Right lobe of liver (tissue), 6 donors: ENCODE data around the gene EOMES. TPM values are rescaled to one million over a fixed set of nuclear protein-coding genes. Genes with fewer than 3 reads are reported as not detected.

Source experiments
- ATAC-seq, 4 donors: fragments of 200-7000 bp; cut with Tn5 transposase; one replicate each; pipeline ENCODE4 v1.9.1; 2020; ENCODE audit warnings: mild to moderate bottlenecking in 4 of 4, moderate library complexity in 4 of 4
- DNase-seq, 3 donors: peaks; one replicate each; pipeline ENCODE4 v3.0.0-alpha.2; 2020
- H3K27ac ChIP-seq, 3 donors: fragments of 200-600 bp; one replicate each; pipeline ENCODE4 v1.8.0; 2022
- H3K27me3 ChIP-seq, 2 donors: fragments of 200-600 bp; one replicate each; pipeline ENCODE4 v1.8.0; 2022
- H3K36me3 ChIP-seq, 4 donors: fragments of 200-600 bp; sonication (generic) in 1 of 4; one replicate each; pipeline versions ENCODE4 v1.5.1 to v1.8.0; 2017 to 2022; ENCODE audit warnings: control low read depth in 1 of 4
- H3K4me1 ChIP-seq, 4 donors: fragments of 200-600 bp; sonication (generic) in 1 of 4; one replicate each; pipeline versions ENCODE4 v1.5.1 to v1.8.0; 2017 to 2022; ENCODE audit warnings: control low read depth in 1 of 4
- H3K4me3 ChIP-seq, 3 donors: fragments of 200-600 bp; one replicate each; pipeline ENCODE4 v1.8.0; 2022
- H3K9me3 ChIP-seq, 4 donors: fragments of 200-600 bp; sonication (generic) in 1 of 4; one replicate each; pipeline versions ENCODE4 v1.5.1 to v1.8.0; 2017 to 2022; ENCODE audit warnings: control low read depth in 1 of 4
- POLR2A ChIP-seq: fragments of 450-650 bp; IDR thresholded peaks from one replicate; pipeline ENCODE4 v1.6.1; 2017; ENCODE audit warnings: antibody characterized with exemption, mild to moderate bottlenecking
- WGBS: methylation state at CpG from one replicate; pipeline ENCODE4 v1.1.6; 2018; ENCODE audit warnings: low coverage, low lambda C conversion rate; ENCODE audit not compliant: insufficient coverage; ENCODE audit errors: missing lambda C conversion rate; 5-methylcytosine and 5-hydroxymethylcytosine counted together
- intact Hi-C, 2 donors: fragments of 100-400 bp; cut with DNase I; formaldehyde crosslinking; loops; one replicate each; pipeline versions ENCODE4 v1.11.2 to v1.14.1; 2022
- total RNA-seq, 6 experiments: library from RNA; depleted of rRNA in 2 of 6; stranded (reverse); fragments of >200 nt in 2 of 6; fragmentation: NEBNext Ultra II Directional in 3 of 6; extraction: Animal tissue kit (Norgen Biotek cat#: 25700) in 3 of 6; gene quantifications; one replicate each; pipeline versions ENCODE4 v1.1.0 to v1.2.4, GENCODE V29; 2016 to 2023
- TF ChIP-seq, protein P1 (sequence below), 4 donors: fragments of 200-600 bp in 3 of 4; fragments of 450-650 bp in 1 of 4; IDR thresholded peaks; one replicate each; pipeline versions ENCODE4 v1.5.1 to v1.8.0; 2016 to 2022; ENCODE audit warnings: antibody characterized with exemption in 4 of 4, mild to moderate bottlenecking in 2 of 4
- donor health status: DM: no; HTN: yes; CAD: no.
- donor health status: DM: no; HTN: no; CAD: no.
- donor health status: DM: no; HTN: no; CAD: no.
- donor health status: DM: no; HTN: yes; CAD: no.
- donor health status: DM: no; HTN: yes; CAD: no.

EOMES gene
- total RNA-seq, 6 experiments from 2014 or later: 0.11 to 1.0 (median 0.33) TPM

DNA sequence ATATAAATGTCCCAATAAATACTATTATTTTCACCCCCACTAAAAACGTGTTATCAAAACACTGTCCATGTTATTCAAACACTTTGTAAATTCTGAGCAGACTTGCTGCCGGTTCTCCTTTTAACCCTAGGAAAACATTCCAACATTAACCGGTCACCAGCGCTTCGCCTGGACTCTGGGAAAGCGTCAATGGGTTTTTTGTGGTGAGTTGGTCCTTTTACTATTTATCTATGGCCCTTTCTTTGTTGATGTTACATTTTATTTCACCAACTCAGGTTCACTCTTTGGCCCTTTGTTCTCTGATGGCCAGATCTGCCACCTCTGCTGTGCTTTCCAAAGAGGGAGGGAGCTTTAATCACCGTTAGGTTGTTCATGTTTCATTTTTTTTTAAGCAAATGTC lies 4.1 kb upstream of the EOMES start:
- Histone ChIP-seq H3K9me3 (no peaks in the 10 kb centered on the region), H3K4me1 (peaks cover 0 to 19% (median 2%) of the 10 kb centered on the region in 4 donors), H3K4me3 (no peak overlapping the region), H3K27ac (no peak overlapping the region), H3K36me3 (no peaks in the 10 kb centered on the region), H3K27me3 (peaks cover 11 to 55% of the 10 kb centered on the region in 2 donors)
- DNase-seq (no peak), ATAC-seq (no peak)
- TF ChIP-seq, protein P1, sequence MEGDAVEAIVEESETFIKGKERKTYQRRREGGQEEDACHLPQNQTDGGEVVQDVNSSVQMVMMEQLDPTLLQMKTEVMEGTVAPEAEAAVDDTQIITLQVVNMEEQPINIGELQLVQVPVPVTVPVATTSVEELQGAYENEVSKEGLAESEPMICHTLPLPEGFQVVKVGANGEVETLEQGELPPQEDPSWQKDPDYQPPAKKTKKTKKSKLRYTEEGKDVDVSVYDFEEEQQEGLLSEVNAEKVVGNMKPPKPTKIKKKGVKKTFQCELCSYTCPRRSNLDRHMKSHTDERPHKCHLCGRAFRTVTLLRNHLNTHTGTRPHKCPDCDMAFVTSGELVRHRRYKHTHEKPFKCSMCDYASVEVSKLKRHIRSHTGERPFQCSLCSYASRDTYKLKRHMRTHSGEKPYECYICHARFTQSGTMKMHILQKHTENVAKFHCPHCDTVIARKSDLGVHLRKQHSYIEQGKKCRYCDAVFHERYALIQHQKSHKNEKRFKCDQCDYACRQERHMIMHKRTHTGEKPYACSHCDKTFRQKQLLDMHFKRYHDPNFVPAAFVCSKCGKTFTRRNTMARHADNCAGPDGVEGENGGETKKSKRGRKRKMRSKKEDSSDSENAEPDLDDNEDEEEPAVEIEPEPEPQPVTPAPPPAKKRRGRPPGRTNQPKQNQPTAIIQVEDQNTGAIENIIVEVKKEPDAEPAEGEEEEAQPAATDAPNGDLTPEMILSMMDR (IDR thresholded peaks at IDR 0.05): no peak
- no peak for TF ChIP-seq POLR2A
- intact Hi-C loops: no loop called here
- WGBS: 6% methylated on average over 7 of the region's 7 CpGs

DNA sequence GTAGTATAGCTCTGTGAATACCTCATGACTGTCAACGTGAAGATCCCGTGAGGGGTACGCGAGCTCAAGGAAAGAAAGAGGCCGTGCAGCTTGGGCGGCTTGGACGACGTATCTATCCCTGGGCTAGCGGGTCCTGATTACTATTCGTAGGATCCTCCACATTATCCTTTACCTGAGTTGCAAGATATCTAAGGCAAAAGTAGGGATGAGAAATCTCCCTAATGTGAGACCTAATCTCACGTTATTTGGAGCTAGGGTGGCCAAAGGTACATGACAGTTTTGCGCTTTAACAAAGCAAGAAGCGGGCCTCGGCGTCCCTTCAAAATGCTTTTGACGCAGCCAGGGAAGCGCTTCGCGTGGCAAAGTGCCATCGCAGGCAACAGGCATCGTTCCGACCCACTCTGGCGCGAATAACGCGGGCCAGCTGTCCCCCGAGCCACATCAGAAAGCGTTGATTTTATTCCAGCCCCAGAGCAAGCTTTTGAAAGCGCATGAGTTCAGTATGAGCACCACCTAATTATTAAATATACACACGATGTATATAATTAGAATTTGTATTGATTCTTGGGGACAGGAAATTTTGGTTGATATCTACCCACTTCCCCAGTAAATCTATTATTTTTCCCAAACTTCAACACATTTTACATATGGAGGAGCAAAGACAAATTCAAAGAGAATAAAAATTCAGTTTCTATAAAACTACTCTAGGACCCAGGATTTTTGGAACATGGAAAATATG lies 2.5 kb upstream of the EOMES start:
- DNase-seq: no peak
- H3K4me3 ChIP-seq: no peak overlapping the region
- H3K27me3 ChIP-seq: peaks cover 11 to 62% of the 10 kb centered on the region in 2 donors
- intact Hi-C loops: no loop called here
- 6% methylated on average over 20 of the region's 30 CpGs for WGBS
- TF ChIP-seq, protein P1 (IDR thresholded peaks at IDR 0.05): no peak
- no peak for TF ChIP-seq POLR2A
- no peaks in the 10 kb centered on the region for H3K9me3 ChIP-seq
- H3K36me3 ChIP-seq: no peaks in the 10 kb centered on the region
- no peak overlapping the region for H3K27ac ChIP-seq
- ATAC-seq: no peak
- peaks cover 0 to 22% (median 5%) of the 10 kb centered on the region in 4 donors for H3K4me1 ChIP-seq

DNA sequence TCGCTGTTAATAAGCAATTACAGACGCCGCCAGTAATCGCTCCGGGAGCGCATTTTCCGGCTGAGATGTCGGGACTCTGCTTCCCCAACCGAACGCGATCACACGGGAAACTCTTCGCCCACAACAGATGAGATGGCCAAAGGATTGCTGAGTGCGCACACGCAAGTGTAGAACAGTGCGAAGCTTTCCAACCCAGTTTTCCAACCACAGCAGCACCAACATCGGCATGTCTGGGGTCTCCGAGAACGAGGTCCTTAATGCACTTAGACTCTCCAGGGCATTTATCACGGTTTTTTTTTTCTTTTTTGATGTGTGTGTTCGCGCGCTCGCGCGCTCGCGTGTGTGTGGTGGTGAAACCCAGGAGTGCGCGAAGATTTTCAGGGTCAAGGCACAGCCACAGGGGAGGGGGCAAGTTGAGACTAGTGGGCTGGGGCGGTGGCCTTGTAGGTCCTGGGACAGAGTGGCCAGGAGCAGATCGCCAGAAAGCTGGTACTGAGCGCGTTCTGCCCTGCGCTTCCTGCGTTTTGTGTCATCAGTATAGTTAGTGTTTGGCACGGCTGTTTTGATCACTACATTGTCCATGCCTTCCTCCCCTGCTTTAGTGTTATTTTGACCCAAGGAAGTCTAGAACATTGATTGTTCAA lies 1.8 kb upstream of the EOMES start:
- Histone ChIP-seq H3K9me3 (no peaks in the 10 kb centered on the region), H3K4me3 (no peak overlapping the region), H3K27ac (no peak overlapping the region), H3K36me3 (no peaks in the 10 kb centered on the region), H3K4me1 (peaks cover 0 to 22% (median 5%) of the 10 kb centered on the region in 4 donors), H3K27me3 (peaks cover 11 to 63% of the 10 kb centered on the region in 2 donors)
- TF ChIP-seq, protein P1 (IDR thresholded peaks at IDR 0.05): no peak
- no peak for TF ChIP-seq POLR2A
- WGBS: 9% methylated on average over 25 of the region's 37 CpGs
- ATAC-seq (no peak), DNase-seq (no peak)
- intact Hi-C loops: no loop called here

DNA sequence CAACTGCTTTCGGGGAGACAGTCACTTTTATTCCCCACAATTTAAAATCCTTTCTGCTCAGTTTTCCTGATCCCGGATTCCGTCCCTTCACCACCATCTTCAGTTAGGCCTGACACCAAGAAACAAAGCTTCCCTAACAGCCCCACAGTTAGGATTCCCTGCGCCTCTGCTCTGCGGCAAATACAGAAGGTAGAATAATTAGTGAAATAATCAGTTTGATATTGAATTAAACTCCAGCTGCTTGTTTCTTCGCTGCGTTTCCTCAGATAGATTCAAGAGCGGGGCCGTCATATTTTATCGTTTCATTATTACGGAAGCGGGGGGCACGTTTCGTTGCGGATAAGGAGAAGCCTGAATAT lies 1.3 kb upstream of the EOMES start:
- DNase-seq: no peak
- H3K36me3 ChIP-seq: no peaks in the 10 kb centered on the region
- no peak for ATAC-seq
- intact Hi-C loops: no loop called here
- WGBS: 2% methylated on average over 15 of the region's 15 CpGs
- H3K4me1 ChIP-seq: peaks cover 0 to 17% (median 5%) of the 10 kb centered on the region in 4 donors
- TF ChIP-seq POLR2A: no peak
- TF ChIP-seq, protein P1 (IDR thresholded peaks at IDR 0.05): no peak
- no peak overlapping the region for H3K4me3 ChIP-seq
- H3K27me3 ChIP-seq: peaks cover 11 to 59% of the 10 kb centered on the region in 2 donors
- H3K9me3 ChIP-seq: no peaks in the 10 kb centered on the region
- no peak overlapping the region for H3K27ac ChIP-seq
